Smooth muscle cell of the umbilical artery (primary cell): ENCODE results near the gene TIMP2. TPM values are rescaled to one million over a fixed set of nuclear protein-coding genes. Genes with fewer than 3 reads are reported as not detected.

Source experiments
- total RNA-seq: library from RNA; depleted of rRNA; stranded (reverse); fragments of >200 nt; gene quantifications from 2 replicates; pipeline ENCODE4 v1.2.3, GENCODE V29; 2014

The TIMP2 gene
- total RNA-seq = 133 and 199 TPM in 2 replicates

GRCh38 chr17:78925234-78925633 lies at the start of gene TIMP2:
Gene TIMP2 (minus strand): TSS chr17:78925387. CDS start chr17:78925088, 299 bp downstream.

GRCh38 chr17:78903101-78903779 lies 21.9 kb downstream of the TIMP2 start, which contains the start of gene CEP295NL:
Gene CEP295NL (minus strand): TSS chr17:78903201. CDS start chr17:78901828, 1,373 bp downstream.

GRCh38 chr17:78840780-78841611 lies 84.2 kb downstream of the TIMP2 start, which contains the start of gene USP36:
Gene USP36 (minus strand): TSS chr17:78840814. CDS start chr17:78836363, 4,451 bp downstream.

Other genes with a start within 250 kb of the TIMP2 start
- 14.5 and 56.4 TPM in 2 replicates for gene CYTH1, start 143.1 kb downstream of the TIMP2 start, total RNA-seq
- gene USP36, start 84.6 kb downstream of the TIMP2 start, total RNA-seq = 13.4 and 34.5 TPM in 2 replicates
- 0.89 and 4.3 TPM in 2 replicates for gene CEP295NL, start 22.2 kb downstream of the TIMP2 start, total RNA-seq
- 716 and 820 TPM in 2 replicates for gene LGALS3BP, start 54.5 kb upstream of the TIMP2 start, total RNA-seq
- 61.8 and 143 TPM in 2 replicates for gene CANT1, start 84.4 kb upstream of the TIMP2 start, total RNA-seq
- 271 and 283 TPM in 2 replicates for gene C1QTNF1, start 98.8 kb upstream of the TIMP2 start, total RNA-seq
- gene ENGASE, start 149.4 kb upstream of the TIMP2 start, total RNA-seq = 14.0 and 17.9 TPM in 2 replicates